Large intestine (tissue), 12 donors: ENCODE results near the gene RHOB. TPM values are rescaled to one million over a fixed set of nuclear protein-coding genes. Genes with fewer than 3 reads are reported as not detected.

Source experiments
- DNase-seq, 2 donors: peaks; one replicate each; pipeline versions ENCODE4 v3.0.0 to v3.0.0-alpha.2; 2013
- H3K27ac ChIP-seq: one replicate; pipeline ENCODE4 v1.5.1; 2013; ENCODE audit warnings: low read length
- H3K27me3 ChIP-seq: 2 replicates; pipeline ENCODE4 v1.6.1; 2013; ENCODE audit warnings: low read length; ENCODE audit not compliant: control insufficient read depth, insufficient read depth
- H3K36me3 ChIP-seq: 2 replicates; pipeline ENCODE4 v1.6.1; 2013; ENCODE audit warnings: low read length; ENCODE audit not compliant: control insufficient read depth, insufficient read depth
- H3K4me1 ChIP-seq: one replicate; pipeline ENCODE4 v1.6.1; 2013; ENCODE audit warnings: low read length; ENCODE audit not compliant: control insufficient read depth, insufficient read depth
- H3K4me3 ChIP-seq: one replicate; pipeline ENCODE4 v1.5.1; 2013; ENCODE audit warnings: low read length
- H3K9me3 ChIP-seq: one replicate; pipeline ENCODE4 v1.6.1; 2013; ENCODE audit warnings: mild to moderate bottlenecking, low read depth, low read length, moderate library complexity; ENCODE audit not compliant: control insufficient read depth
- WGBS: methylation state at CpG from one replicate; pipeline ENCODE4 v1.1.5; 2013; ENCODE audit warnings: low lambda C conversion rate; ENCODE audit not compliant: insufficient coverage; 5-methylcytosine and 5-hydroxymethylcytosine counted together
- long read RNA-seq, 11 donors: transcript quantifications; one replicate each; lab custom pipeline, GENCODE V29; 2026
- polyA plus RNA-seq: library from polyadenylated mRNA; unstranded; fragments of 120-200 nt; gene quantifications from one replicate; pipeline ENCODE4 v1.2.1, GENCODE V29; 2013

Gene RHOB
- 94.6 TPM for polyA plus RNA-seq
- long read RNA-seq, donor 1, transcript RHOB-201 (1 exons, 2,372 nt), result major isoform, 47 of 47 reads
- long read RNA-seq, donor 1, partial matches to known transcripts, result 0 of 47 reads
- long read RNA-seq, donor 1, other reads (novel, unspliced or antisense), result 0 of 47 reads
- long read RNA-seq, donor 2, transcript RHOB-201 (1 exons, 2,372 nt), result major isoform, 86 of 86 reads
- long read RNA-seq, donor 2, partial matches to known transcripts, result 0 of 86 reads
- long read RNA-seq, donor 2, other reads (novel, unspliced or antisense), result 0 of 86 reads
- long read RNA-seq, donor 3, result 0 reads
- long read RNA-seq, donor 4, transcript RHOB-201 (1 exons, 2,372 nt), result major isoform, 11 of 11 reads
- long read RNA-seq, donor 4, partial matches to known transcripts, result 0 of 11 reads
- long read RNA-seq, donor 4, other reads (novel, unspliced or antisense), result 0 of 11 reads
- long read RNA-seq, donor 5, transcript RHOB-201 (1 exons, 2,372 nt), result major isoform, 93 of 93 reads
- long read RNA-seq, donor 5, partial matches to known transcripts, result 0 of 93 reads
- long read RNA-seq, donor 5, other reads (novel, unspliced or antisense), result 0 of 93 reads
- long read RNA-seq, donor 6, transcript RHOB-201 (1 exons, 2,372 nt), result major isoform, 92 of 92 reads
- long read RNA-seq, donor 6, partial matches to known transcripts, result 0 of 92 reads
- long read RNA-seq, donor 6, other reads (novel, unspliced or antisense), result 0 of 92 reads
- long read RNA-seq, donor 7, transcript RHOB-201 (1 exons, 2,372 nt), result major isoform, 82 of 82 reads
- long read RNA-seq, donor 7, partial matches to known transcripts, result 0 of 82 reads
- long read RNA-seq, donor 7, other reads (novel, unspliced or antisense), result 0 of 82 reads
- long read RNA-seq, donor 8, transcript RHOB-201 (1 exons, 2,372 nt), result major isoform, 93 of 93 reads
- long read RNA-seq, donor 8, partial matches to known transcripts, result 0 of 93 reads
- long read RNA-seq, donor 8, other reads (novel, unspliced or antisense), result 0 of 93 reads
- long read RNA-seq, donor 9, transcript RHOB-201 (1 exons, 2,372 nt), result major isoform, 51 of 51 reads
- long read RNA-seq, donor 9, partial matches to known transcripts, result 0 of 51 reads
- long read RNA-seq, donor 9, other reads (novel, unspliced or antisense), result 0 of 51 reads
- long read RNA-seq, donor 10, transcript RHOB-201 (1 exons, 2,372 nt), result major isoform, 84 of 84 reads
- long read RNA-seq, donor 10, partial matches to known transcripts, result 0 of 84 reads
- long read RNA-seq, donor 10, other reads (novel, unspliced or antisense), result 0 of 84 reads
- long read RNA-seq, donor 11, transcript RHOB-201 (1 exons, 2,372 nt), result major isoform, 54 of 54 reads
- long read RNA-seq, donor 11, partial matches to known transcripts, result 0 of 54 reads
- long read RNA-seq, donor 11, other reads (novel, unspliced or antisense), result 0 of 54 reads

DNA sequence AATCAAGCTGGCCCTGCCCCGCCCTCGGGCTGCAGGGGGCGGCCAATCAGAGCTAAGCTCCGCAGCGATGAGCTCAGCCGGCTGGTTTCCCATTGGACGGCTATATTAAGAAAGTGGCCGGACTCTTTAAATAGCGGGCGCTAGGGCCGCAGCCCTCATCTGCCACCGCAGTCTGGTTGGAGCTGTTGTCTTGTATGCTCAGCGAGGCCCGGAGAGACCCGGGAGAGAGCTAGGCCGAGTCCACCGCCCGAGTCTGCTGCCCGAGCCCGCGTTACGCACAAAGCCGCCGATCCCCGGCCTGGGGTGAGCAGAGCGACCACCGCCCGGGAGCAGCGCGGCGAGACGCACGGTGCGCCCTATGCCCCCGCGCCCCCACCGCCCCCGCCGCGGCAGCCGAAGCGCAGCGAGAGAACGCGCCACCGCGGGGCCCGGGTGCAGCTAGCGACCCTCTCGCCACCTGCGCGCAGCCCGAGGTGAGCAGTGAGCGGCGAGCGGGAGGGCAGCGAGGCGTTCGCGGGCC lies at the start of gene RHOB:
TSS of gene RHOB (plus strand) at position 158 of the 520 bp plus-strand sequence. CDS start 392 bp downstream, outside the sequence.
- peaks cover 24% of the 10 kb centered on the region for H3K4me1 ChIP-seq
- peaks cover 2% of the 10 kb centered on the region for H3K36me3 ChIP-seq
- peak within 1 kb of the TSS; percentile 66 for H3K27ac ChIP-seq
- H3K27me3 ChIP-seq, result no peaks in the 10 kb centered on the region
- DNase-seq, result peak; percentile 98 to 99
- H3K9me3 ChIP-seq, result peaks cover 2% of the 10 kb centered on the region
- WGBS, result no CpG with 5 or more reads among the region's 60 CpGs
- H3K4me3 ChIP-seq, result peak within 1 kb of the TSS; percentile 89

GRCh38 chr2:20397811-20398447 lies 48.9 kb upstream of the RHOB start:
- no peak overlapping the region for H3K4me3 ChIP-seq
- no peak overlapping the region for H3K27ac ChIP-seq
- H3K9me3 ChIP-seq, result no peaks in the 10 kb centered on the region
- WGBS, result 80% methylated on average over 1 of the region's 5 CpGs
- no peak for DNase-seq
- H3K4me1 ChIP-seq, result peaks cover 10% of the 10 kb centered on the region
- H3K36me3 ChIP-seq, result no peaks in the 10 kb centered on the region
- no peaks in the 10 kb centered on the region for H3K27me3 ChIP-seq

GRCh38 chr2:20398956-20399567 lies 47.8 kb upstream of the RHOB start:
- H3K36me3 ChIP-seq, result no peaks in the 10 kb centered on the region
- DNase-seq, result no peak
- no peak overlapping the region for H3K4me3 ChIP-seq
- H3K9me3 ChIP-seq, result no peaks in the 10 kb centered on the region
- H3K4me1 ChIP-seq, result peaks cover 10% of the 10 kb centered on the region
- H3K27ac ChIP-seq, result no peak overlapping the region
- no CpG with 5 or more reads among the region's 7 CpGs for WGBS
- H3K27me3 ChIP-seq, result no peaks in the 10 kb centered on the region

DNA sequence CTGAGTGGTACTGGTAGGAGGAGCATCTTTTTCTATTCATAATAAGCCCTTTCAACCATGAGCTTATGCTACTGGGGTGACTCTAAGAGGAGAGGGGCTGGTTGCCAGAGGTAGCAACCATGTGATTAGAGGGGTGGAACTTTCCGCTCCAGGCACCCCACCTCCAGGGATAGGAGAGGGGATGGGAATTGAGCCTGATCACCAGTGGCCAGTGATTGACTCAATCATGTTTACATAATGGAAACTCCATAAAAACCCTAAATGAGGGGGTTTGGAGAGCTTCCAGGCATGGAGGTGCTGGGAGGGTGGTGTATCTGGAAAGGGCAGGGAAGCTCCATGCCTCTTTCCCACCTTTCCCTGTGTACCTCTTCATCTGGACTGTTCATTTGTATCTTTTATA lies 46.6 kb upstream of the RHOB start:
- no peak for DNase-seq
- Histone ChIP-seq H3K27ac (no peak overlapping the region), H3K27me3 (no peaks in the 10 kb centered on the region), H3K4me1 (peaks cover under 1% of the 10 kb centered on the region), H3K9me3 (no peaks in the 10 kb centered on the region), H3K4me3 (no peak overlapping the region), H3K36me3 (no peaks in the 10 kb centered on the region)
- whole genome bisulfite sequencing, result no CpG with 5 or more reads among the region's 1 CpG

DNA sequence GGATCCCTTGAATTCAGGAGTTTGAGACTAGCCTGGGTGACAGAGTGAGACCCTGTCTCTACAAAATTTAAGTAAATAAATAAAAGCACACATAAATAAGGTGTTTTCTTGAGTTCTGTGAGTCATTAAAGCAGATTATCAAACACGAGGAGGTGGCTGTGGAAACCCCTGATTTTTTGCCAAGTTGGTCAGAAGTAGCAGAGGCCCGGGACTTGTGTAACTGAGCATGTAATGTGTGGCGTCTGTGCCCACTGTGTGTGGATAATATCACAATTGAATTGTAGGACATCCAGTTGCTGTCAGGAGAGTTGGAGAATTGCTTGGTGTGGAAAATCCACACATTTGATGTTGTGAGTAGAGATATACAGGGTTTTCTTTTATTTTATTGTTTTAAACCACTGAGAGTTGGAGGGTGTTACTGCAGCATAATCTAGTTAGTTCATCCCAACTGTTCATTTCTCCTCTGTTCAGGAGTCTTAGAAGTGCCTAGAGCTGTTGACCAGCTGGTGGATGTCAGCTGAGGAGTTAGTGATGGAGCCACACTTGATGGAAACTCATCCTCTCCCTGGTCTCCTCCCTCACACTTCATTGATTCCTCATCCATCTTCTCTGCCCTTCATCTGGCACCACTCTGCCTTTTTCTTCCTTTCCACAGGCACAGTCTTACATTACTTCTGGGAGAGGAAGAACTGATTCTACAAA lies 45.9 kb upstream of the RHOB start:
- no peaks in the 10 kb centered on the region for H3K36me3 ChIP-seq
- no peaks in the 10 kb centered on the region for H3K4me1 ChIP-seq
- DNase-seq, result no peak
- H3K27me3 ChIP-seq, result no peaks in the 10 kb centered on the region
- H3K4me3 ChIP-seq, result no peak overlapping the region
- no peak overlapping the region for H3K27ac ChIP-seq
- no CpG with 5 or more reads among the region's 3 CpGs for WGBS
- H3K9me3 ChIP-seq, result no peaks in the 10 kb centered on the region

GRCh38 chr2:20401489-20401835 lies 45.4 kb upstream of the RHOB start:
- DNase-seq, result no peak
- no peak overlapping the region for H3K27ac ChIP-seq
- H3K27me3 ChIP-seq, result no peaks in the 10 kb centered on the region
- no peaks in the 10 kb centered on the region for H3K4me1 ChIP-seq
- H3K36me3 ChIP-seq, result no peaks in the 10 kb centered on the region
- WGBS, result no CpG with 5 or more reads among the region's 6 CpGs
- H3K9me3 ChIP-seq, result no peaks in the 10 kb centered on the region
- H3K4me3 ChIP-seq, result no peak overlapping the region

DNA sequence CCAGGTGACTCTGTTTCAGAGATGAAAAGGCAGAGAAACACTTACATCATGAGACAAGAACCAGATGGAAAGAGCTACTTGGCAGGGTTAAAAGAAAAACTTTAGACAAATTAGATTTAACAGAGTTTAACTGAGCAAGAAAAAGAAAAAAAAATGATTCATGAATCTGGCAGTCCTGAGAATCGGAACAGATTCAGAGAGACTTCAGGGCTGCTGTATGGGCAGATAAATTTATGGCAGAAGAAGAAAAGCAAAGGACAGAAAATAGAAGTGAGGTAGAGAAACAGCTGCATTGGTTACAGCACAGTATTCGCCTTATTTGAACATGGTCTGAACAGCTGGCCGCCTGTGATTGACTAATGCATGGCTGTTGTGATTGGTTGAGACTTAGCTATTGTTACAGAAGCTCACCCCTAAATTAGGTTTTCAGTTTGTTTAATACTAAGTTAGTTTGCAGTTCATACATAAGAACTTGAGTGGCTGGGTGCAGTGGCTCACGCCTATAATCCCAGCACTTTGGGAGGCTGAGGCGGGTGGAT lies 43.0 kb upstream of the RHOB start:
- 88% methylated on average over 1 of the region's 5 CpGs for WGBS
- Histone ChIP-seq H3K36me3 (no peaks in the 10 kb centered on the region), H3K9me3 (peaks cover 6% of the 10 kb centered on the region), H3K4me3 (no peak overlapping the region), H3K27me3 (no peaks in the 10 kb centered on the region), H3K4me1 (no peaks in the 10 kb centered on the region), H3K27ac (no peak overlapping the region)
- no peak for DNase-seq

DNA sequence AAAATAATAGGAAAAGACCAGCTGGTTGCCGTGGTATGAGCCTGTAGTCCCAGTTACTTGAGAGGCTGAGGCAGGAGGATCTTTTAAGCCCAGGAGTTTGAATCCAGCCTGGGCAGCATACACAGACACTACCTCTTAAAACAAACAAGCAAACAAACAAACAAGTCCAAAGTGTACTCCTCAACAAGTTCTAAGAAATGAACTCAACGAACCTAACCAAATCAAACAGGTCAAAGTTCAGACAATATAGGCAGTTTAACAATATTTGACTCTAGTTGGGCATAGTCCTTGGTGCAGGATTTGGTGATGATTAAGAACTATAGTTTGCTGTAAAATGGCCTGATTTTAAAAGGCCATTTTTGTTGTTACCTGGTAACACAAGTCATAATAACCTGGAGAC lies 41.9 kb upstream of the RHOB start:
- no peak overlapping the region for H3K4me3 ChIP-seq
- no peaks in the 10 kb centered on the region for H3K27me3 ChIP-seq
- no CpG with 5 or more reads among the region's 2 CpGs for WGBS
- DNase-seq, result no peak
- no peaks in the 10 kb centered on the region for H3K36me3 ChIP-seq
- no peak overlapping the region for H3K27ac ChIP-seq
- H3K4me1 ChIP-seq, result no peaks in the 10 kb centered on the region
- H3K9me3 ChIP-seq, result peaks cover 13% of the 10 kb centered on the region

GRCh38 chr2:20409039-20409438 lies 37.8 kb upstream of the RHOB start:
- no peaks in the 10 kb centered on the region for H3K36me3 ChIP-seq
- no peaks in the 10 kb centered on the region for H3K4me1 ChIP-seq
- DNase-seq, result no peak
- H3K9me3 ChIP-seq, result peaks cover 13% of the 10 kb centered on the region
- no peaks in the 10 kb centered on the region for H3K27me3 ChIP-seq
- no peak overlapping the region for H3K27ac ChIP-seq
- no peak overlapping the region for H3K4me3 ChIP-seq
